K562 (cell line): ENCODE data around the gene HMOX2. TPM values are rescaled to one million over a fixed set of nuclear protein-coding genes. Genes with fewer than 3 reads are reported as not detected.

ENCODE experiments used
- ATAC-seq: fragments of 200-7000 bp; cut with Tn5 transposase; 3 replicates; pipeline ENCODE4 v1.9.1; 2020; ENCODE audit warnings: moderate library complexity
- BruUV-seq: library from RNA; stranded (reverse); fragments of 400-500 nt; replicated peaks from 2 replicates; lab custom pipeline; 2021; lab: Mats Ljungman, UMichigan
- CTCF ChIA-PET: fragments of 300-600 bp; formaldehyde crosslinking; extraction: SDS; loops from one replicate; lab custom pipeline; 2021; ENCODE audit warnings: low intra/inter-chr PET ratio; lab: Yijun Ruan, JAX
- POLR2A ChIA-PET: fragments of 300-600, 350-650 bp; sonication (Branson Sonifier 250); formaldehyde crosslinking; extraction: SDS; loops from one replicate; lab custom pipeline; 2021; ENCODE audit warnings: antibody characterized with exemption, inconsistent platforms; lab: Yijun Ruan, JAX
- DNase-seq, 4 experiments: peaks; one replicate each; pipeline versions ENCODE4 v3.0.0 to v3.0.0-alpha.2; 2011 to 2018; ENCODE audit warnings: low spot score in 3 of 4, mixed read lengths in 3 of 4; ENCODE audit errors: extremely low read depth in 1 of 4
- FAIRE-seq: peaks from 2 replicates; lab custom pipeline; 2011; peaks lifted over from hg19 to GRCh38; lab: Jason Lieb, UNC
- H2AFZ ChIP-seq: 2 replicates; pipeline ENCODE4 v1.6.0; 2011; ENCODE audit warnings: low read depth, low read length, control low read depth, inconsistent platforms
- H3K27ac ChIP-seq: fragments of 200-600 bp; 3 replicates; pipeline ENCODE4 v1.8.0; 2011; ENCODE audit warnings: low read depth, mild to moderate bottlenecking, control low read depth, inconsistent platforms, low read length, moderate library complexity, mixed read lengths; ENCODE audit errors: extremely low read depth
- H3K27me3 ChIP-seq, 2 experiments: fragments of 300-600 bp in 1 of 2; 2 replicates in 1 of 2; 3 replicates in 1 of 2; pipeline versions ENCODE4 v1.6.0 to v1.8.0; 2011; ENCODE audit warnings: inconsistent platforms in 2 of 2, low read length in 2 of 2, mild to moderate bottlenecking in 1 of 2, mixed read lengths in 1 of 2, moderate library complexity in 1 of 2; ENCODE audit not compliant: control insufficient read depth in 2 of 2, insufficient read depth in 2 of 2
- H3K36me3 ChIP-seq: fragments of 300-600 bp; 3 replicates; pipeline ENCODE4 v1.8.0; 2011; ENCODE audit warnings: mild to moderate bottlenecking, low read length, inconsistent platforms; ENCODE audit not compliant: control insufficient read depth, insufficient read depth
- H3K4me1 ChIP-seq, 2 experiments: fragments of 200-600 bp in 1 of 2; replicated peaks in 1 of 2; 2 replicates in 1 of 2; 3 replicates in 1 of 2; pipeline versions ENCODE4 v1.5.1 to v1.8.0; 2011; ENCODE audit warnings: inconsistent platforms in 2 of 2, low read length in 2 of 2, mild to moderate bottlenecking in 1 of 2, mixed read lengths in 1 of 2, moderate library complexity in 1 of 2; ENCODE audit not compliant: control insufficient read depth in 2 of 2, insufficient read depth in 2 of 2
- H3K4me2 ChIP-seq: 2 replicates; pipeline ENCODE4 v1.6.1; 2011; ENCODE audit warnings: low read length, control low read depth, inconsistent platforms, mixed read lengths; ENCODE audit not compliant: insufficient read depth
- H3K4me3 ChIP-seq: fragments of 200-600 bp; sonication (generic), shearing (Covaris generic); 2 replicates; pipeline ENCODE4 v1.5.1; 2016; ENCODE audit warnings: control low read depth, inconsistent platforms
- H3K79me2 ChIP-seq: fragments of 200-600 bp; 3 replicates; pipeline ENCODE4 v1.8.0; 2011; ENCODE audit warnings: low read length, inconsistent platforms; ENCODE audit not compliant: control insufficient read depth, insufficient read depth
- H3K9ac ChIP-seq, 2 experiments: 2 replicates each; pipeline versions ENCODE4 v1.6.0 to v1.6.1; 2011; ENCODE audit warnings: low read depth in 2 of 2, low read length in 2 of 2, control low read depth in 1 of 2, inconsistent platforms in 1 of 2, mild to moderate bottlenecking in 1 of 2, mixed read lengths in 1 of 2; ENCODE audit not compliant: insufficient read depth in 1 of 2
- H3K9me1 ChIP-seq: one replicate; pipeline ENCODE4 v1.6.0; 2011; ENCODE audit warnings: inconsistent platforms, mild to moderate bottlenecking, low read length, moderate library complexity; ENCODE audit not compliant: control insufficient read depth, insufficient read depth
- H3K9me3 ChIP-seq: replicated peaks from 2 replicates; pipeline ENCODE4 v1.5.1; 2011; ENCODE audit warnings: low read depth, low read length, inconsistent platforms; ENCODE audit not compliant: control insufficient read depth, insufficient read depth
- H4K20me1 ChIP-seq: replicated peaks from 2 replicates; pipeline ENCODE4 v1.6.1; 2011; ENCODE audit warnings: low read length, inconsistent platforms, mixed read lengths; ENCODE audit not compliant: control insufficient read depth, insufficient read depth
- HMG20B ChIP-seq: fragments of 250-450 bp; sonication (Bioruptor Pico); IDR thresholded peaks from 2 replicates; pipeline ENCODE4 v1.5.0; 2021; ENCODE audit warnings: mild to moderate bottlenecking
- MAFF ChIP-seq: IDR thresholded peaks from 2 replicates; pipeline ENCODE4 v1.6.1; 2012; ENCODE audit warnings: low read length, improper control_type of control experiment
- POLR2B ChIP-seq: fragments of 450-650 bp; IDR thresholded peaks from 2 replicates; pipeline ENCODE4 v1.6.1; 2018; ENCODE audit warnings: low read depth; ENCODE audit not compliant: partially characterized antibody
- POLR2G ChIP-seq: fragments of 200-400 bp; formaldehyde crosslinking; IDR thresholded peaks from 2 replicates; pipeline ENCODE4 v1.6.1; 2017; ENCODE audit warnings: low read depth, mild to moderate bottlenecking, antibody characterized with exemption, low read length, moderate library complexity
- SMAD3 ChIP-seq: fragments of 450-650 bp; formaldehyde crosslinking; conservative IDR thresholded peaks from 2 replicates; pipeline ENCODE4 v1.4.0; 2020; ENCODE audit warnings: mild to moderate bottlenecking
- SRF ChIP-seq, 2 experiments: fragments of 250-450, 450-650 bp in 1 of 2; sonication (Bioruptor Pico) in 1 of 2; sonication (generic) in 1 of 2; formaldehyde crosslinking; IDR thresholded peaks; 2 replicates each; pipeline versions ENCODE4 v1.5.0 to v1.5.1; 2020 to 2022; ENCODE audit warnings: mild to moderate bottlenecking in 1 of 2, missing genetic modification reagents in 1 of 2
- TARDBP ChIP-seq: fragments of 450-650 bp; IDR thresholded peaks from 2 replicates; pipeline ENCODE4 v1.6.1; 2016
- TFE3 ChIP-seq: fragments of 450-650 bp; formaldehyde crosslinking; IDR thresholded peaks from 2 replicates; pipeline ENCODE4 v1.4.0; 2020; ENCODE audit warnings: mild to moderate bottlenecking, mixed read lengths
- WGBS: fragments of 100-300 bp; shearing (Covaris generic); methylation state at CpG from one replicate; pipeline ENCODE4 v1.1.6; 2016; ENCODE audit warnings: low coverage, mixed read lengths; ENCODE audit not compliant: insufficient coverage; ENCODE audit errors: missing lambda C conversion rate; 5-methylcytosine and 5-hydroxymethylcytosine counted together
- in situ Hi-C: fragments of 300-500 bp; cut with MboI; formaldehyde crosslinking; loops from 4 replicates; pipeline ENCODE4 v1.15.0; 2018; ENCODE audit warnings: inconsistent platforms, mixed read lengths
- intact Hi-C: fragments of 100-400 bp; cut with micrococcal nuclease; formaldehyde crosslinking; loops from 2 replicates; pipeline ENCODE4 v1.14.2; 2022
- polyA plus RNA-seq, 8 experiments: library from polyadenylated mRNA; depleted of rRNA in 4 of 8; stranded (reverse) in 5 of 8; unstranded in 3 of 8; fragments of >200 nt; fragmentation: Nextera tagmentation in 2 of 8; fragmentation: Illumina TruSeq in 1 of 8; extraction: Ambion mirVana in 2 of 8; extraction: Trizol in 1 of 8; gene quantifications; 2 replicates each; pipeline versions ENCODE4 v1.2.1 to v1.2.3, GENCODE V29; 2011 to 2014; ENCODE audit warnings: inconsistent platforms in 1 of 8, missing spikeins in 1 of 8
- total RNA-seq, 7 experiments: library from RNA; depleted of rRNA in 6 of 7; stranded (reverse); fragments of >200 nt in 6 of 7; fragmentation: Illumina TruSeq in 2 of 7; extraction: Trizol in 2 of 7; gene quantifications; 2 replicates each; pipeline versions ENCODE4 v1.2.1 to v1.2.3, GENCODE V29; 2011 to 2021; ENCODE audit warnings: low replicate concordance in 1 of 7

The HMOX2 gene
- total and polyA plus RNA-seq, 9 of the 15 experiments (the other 6 are each of a cell fraction or from before 2014, with no cell fraction given), result 26.8 to 87.4 (median 57.4) TPM

GRCh38 chr16:4463522-4464163 lies 12.6 kb upstream of the HMOX2 start (continued):
- TF ChIP-seq TFE3 (CRISPR knock-in tag) (no peak), SMAD3 (CRISPR knock-in tag) (no peak)

- Histone ChIP-seq H4K20me1 (no peaks in the 10 kb centered on the region), H3K27ac (no peak overlapping the region), H3K9ac (no peak overlapping the region), H2AFZ (no peak overlapping the region), H3K4me3 (no peak overlapping the region), H3K9me1 (no peaks in the 10 kb centered on the region), H3K4me1 (peaks cover 0 to 15% of the 10 kb centered on the region in 2 experiments; a peak in 2 of 5 replicates), H3K79me2 (no peaks in the 10 kb centered on the region; the same call in 2 of the 3 replicates), H3K36me3 (peaks cover 70% of the 10 kb centered on the region; the same call in 2 of the 3 replicates), H3K27me3 (no peaks in the 10 kb centered on the region), H3K9me3 (no peaks in the 10 kb centered on the region), H3K4me2 (no peak overlapping the region)
- ChIA-PET POLR2A (interaction anchor here (0.5 to 1.5 kb wide), 4 partner anchors 9 to 294 kb away, joined by 3 to 6 read pairs (median 3); partner anchors contain the start of gene HMOX2), CTCF (no interaction called here)
- no peak for ATAC-seq
- TF ChIP-seq SRF (CRISPR knock-in tag; IDR thresholded peaks at IDR 0.05) (no peak), HMG20B (CRISPR knock-in tag) (no peak), POLR2B (no peak), MAFF (no peak), POLR2G (0 out of 2 replicates have a peak, but pooled peaks have one; percentile 30), TARDBP (no peak)
- FAIRE-seq, result no peak
- in situ Hi-C loops (no loop called here), intact Hi-C loops (no loop called here)
- no TSS peak for BruUV-seq
- WGBS, result 94% methylated on average over 29 of the region's 32 CpGs
- no peak for DNase-seq
These were observed 10.0 kb upstream of the HMOX2 start for GRCh38 chr16:4465977-4466779.
